NCI-H2107 treated with DMSO at 0.1 percent for 48 hours (cell line): ENCODE results near the gene RAD52.
A peak's percentile ranks its signal among the peaks of the same experiment; 100 is the strongest.

Experiments
- DNase-seq: peaks from one replicate; lab custom pipeline; 2025; ENCODE audit not compliant: unreplicated experiment; lab: John Stamatoyannopoulos, UW

The RAD52 gene

GRCh38 chr12:949453-950191, at the start of gene RAD52:
TSS of gene RAD52 (minus strand) at chr12:949694. CDS start at chr12:933058, 16,636 bp downstream.
- peak; percentile 99 for DNase-seq

GRCh38 chr12:998020-998874, 48.8 kb upstream of the RAD52 start:
- DNase-seq: no peak

- DNase-seq: no peak
Observed at GRCh38 chr12:997505-997904, 48.0 kb upstream of the RAD52 start.

DNA sequence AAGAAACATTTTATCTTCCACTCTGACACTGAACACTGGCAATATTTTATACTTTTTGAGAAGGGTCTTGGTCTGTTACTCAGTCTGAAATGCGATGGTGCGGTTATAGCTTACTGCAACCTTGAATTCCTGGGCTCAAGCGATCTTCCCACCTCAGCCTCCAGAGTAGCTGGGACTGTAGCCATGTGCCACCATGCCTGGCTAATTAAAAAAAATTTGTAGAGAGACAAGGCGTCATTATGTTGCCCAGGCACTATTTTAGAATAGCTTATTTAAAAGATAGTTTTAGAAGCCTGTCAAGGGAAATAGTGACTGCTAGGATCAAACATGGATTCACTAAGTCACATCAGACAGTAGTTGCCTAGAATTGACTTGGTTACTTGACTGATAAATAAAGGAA, 47.4 kb upstream of the RAD52 start:
- DNase-seq: no peak

DNA sequence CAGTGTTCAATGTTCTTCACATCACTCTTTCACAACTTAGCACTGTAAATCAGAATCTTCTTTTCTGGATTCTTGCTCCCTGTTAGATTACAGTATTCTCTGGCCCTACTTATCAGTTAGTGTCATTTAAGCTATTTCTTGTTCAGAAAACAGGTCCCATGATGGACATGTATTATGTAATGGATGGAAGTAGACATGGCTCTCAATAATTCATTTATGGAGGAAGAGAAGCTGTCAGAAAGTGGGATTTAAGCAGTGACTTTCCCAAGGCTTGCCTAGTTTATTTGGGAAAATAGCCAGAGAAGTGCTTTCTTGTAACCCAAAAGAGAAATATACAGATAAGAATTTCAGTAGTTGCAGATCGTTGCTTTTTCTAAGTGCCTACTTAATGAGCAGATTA, 43.2 kb upstream of the RAD52 start:
- no peak for DNase-seq

GRCh38 chr12:991350-992333, 42.1 kb upstream of the RAD52 start:
- peak; percentile 60 for DNase-seq

DNA sequence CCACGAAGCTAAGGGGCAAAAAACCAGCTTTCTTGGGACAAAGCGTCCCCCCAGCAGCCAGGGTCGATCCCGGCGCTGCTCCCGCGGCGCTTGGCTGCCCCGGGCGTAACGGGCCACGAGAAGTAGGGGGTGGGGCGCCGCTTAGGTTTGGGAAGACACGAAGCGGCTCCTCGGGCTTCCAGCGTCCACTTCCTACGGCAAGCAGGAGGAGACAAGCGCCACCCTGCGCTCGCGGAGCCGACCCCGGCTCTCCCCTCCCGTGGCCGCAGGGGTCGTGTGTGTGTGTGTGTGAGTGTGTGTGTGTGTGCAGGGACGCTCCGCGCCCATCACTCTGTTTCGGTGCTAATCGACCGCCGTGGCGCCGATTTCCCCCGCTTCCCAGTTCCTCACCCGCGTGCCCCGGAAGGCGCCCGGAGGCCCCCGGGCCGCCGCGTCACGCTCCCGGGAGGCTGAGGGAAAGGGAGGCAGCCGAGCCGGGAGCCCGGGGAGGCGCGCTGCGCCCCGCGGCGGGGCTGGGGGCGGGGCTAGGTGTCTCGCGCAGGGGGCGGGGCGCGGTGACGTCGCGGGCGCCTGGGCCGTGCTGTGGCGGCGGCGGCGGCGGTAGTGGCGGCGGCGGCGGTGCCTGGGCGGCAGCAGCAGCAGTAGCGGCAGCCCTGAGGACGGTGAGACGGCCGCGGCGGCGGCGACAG, 41.3 kb upstream of the RAD52 start, which contains the start of gene ERC1:
TSS of gene ERC1 (plus strand) at position 563 of the 689 bp plus-strand sequence. CDS start 36,681 bp downstream, outside the sequence.
- peak; percentile 81 for DNase-seq

- DNase-seq: peak; percentile 34
Observed at GRCh38 chr12:989751-990660, 40.5 kb upstream of the RAD52 start.

- DNase-seq: no peak
Observed at GRCh38 chr12:989051-989450, 39.6 kb upstream of the RAD52 start.

DNA sequence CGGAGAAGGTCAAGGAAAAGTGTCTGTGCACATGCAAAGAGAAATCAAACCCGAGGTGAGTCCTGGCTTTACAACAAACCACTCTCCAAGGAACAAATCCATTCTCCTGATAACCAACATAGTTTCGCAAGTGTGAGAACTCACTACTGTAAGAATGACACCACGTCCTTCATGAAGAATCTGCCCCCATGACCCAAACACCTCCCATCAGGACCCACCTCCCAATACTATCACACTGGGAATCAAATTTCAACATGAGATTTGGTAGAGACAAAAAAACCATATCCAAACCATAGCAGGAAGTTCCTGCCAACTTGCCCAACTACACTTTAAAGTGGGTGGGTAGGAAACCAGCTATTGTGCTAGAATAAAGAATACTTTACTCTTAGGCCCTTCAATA, 39.2 kb upstream of the RAD52 start:
- DNase-seq: peak; percentile 7

GRCh38 chr12:981961-982360, 32.5 kb upstream of the RAD52 start:
- DNase-seq: no peak

DNA sequence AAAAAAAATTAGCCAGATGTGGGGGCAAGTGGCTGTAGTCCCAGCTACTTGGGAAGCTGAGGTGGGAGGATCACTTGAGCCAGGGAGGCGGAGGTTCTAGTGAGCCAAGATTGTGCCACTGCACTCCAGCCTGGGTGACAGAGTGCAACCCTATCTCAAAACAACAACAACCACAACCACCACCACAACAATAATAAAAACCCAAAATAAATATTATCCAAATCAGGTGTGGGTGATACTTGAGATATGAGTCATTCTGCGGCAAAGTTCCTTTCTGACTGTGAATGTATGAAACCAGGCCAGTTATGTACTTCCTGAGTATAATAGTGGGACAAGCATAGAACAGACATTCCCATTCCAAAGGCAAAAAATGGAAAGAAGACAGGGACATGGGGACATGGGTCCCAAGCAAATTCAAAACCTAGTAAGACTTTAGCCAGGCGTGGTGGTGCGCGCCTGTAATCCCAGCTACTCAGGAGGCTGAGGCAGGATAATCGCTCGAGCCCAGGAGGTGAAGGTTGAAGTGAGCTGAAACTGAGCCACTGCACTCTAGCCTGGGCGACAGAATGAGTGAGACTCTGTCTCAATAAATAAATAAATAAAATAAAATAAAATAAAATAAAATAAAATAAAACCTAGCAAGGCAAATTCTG, 31.8 kb upstream of the RAD52 start:
- no peak for DNase-seq

DNA sequence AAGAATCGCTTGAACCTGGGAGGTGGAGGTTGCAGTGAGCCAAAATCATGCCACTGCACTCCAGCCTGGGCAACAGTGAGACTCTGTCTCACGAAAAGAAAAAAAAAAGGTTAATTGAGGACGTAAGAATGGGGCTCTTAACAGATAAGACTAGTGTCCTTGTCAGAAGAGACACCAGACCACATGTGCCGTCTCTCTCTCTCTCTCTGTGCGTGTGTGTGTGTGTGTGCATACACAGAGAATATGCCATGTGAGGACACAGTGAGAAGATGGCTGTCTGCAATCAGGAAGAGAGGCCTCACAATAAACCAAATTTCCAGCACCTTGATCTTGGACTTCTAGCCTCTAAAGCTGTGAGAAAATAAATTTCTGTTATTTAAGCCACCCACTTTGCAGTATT, 29.9 kb upstream of the RAD52 start:
- no peak for DNase-seq

GRCh38 chr12:977156-977555, 27.7 kb upstream of the RAD52 start:
- DNase-seq: no peak

GRCh38 chr12:976644-977043, 27.1 kb upstream of the RAD52 start:
- DNase-seq: no peak

- no peak for DNase-seq
Observed at GRCh38 chr12:974271-974862, 24.9 kb upstream of the RAD52 start.

- no peak for DNase-seq
Observed at GRCh38 chr12:971991-972390, 22.5 kb upstream of the RAD52 start.

GRCh38 chr12:969821-970220, 20.3 kb upstream of the RAD52 start:
- no peak for DNase-seq
